ENCODE measurements around the gene BCAR3. TPM values are rescaled to one million over a fixed set of nuclear protein-coding genes. Genes with fewer than 3 reads are reported as not detected.

The BCAR3 gene
- total and polyA plus RNA-seq, 2 of the 4 experiments (the other 2 are of a cell fraction), result 41.4 to 46.4 TPM

DNA sequence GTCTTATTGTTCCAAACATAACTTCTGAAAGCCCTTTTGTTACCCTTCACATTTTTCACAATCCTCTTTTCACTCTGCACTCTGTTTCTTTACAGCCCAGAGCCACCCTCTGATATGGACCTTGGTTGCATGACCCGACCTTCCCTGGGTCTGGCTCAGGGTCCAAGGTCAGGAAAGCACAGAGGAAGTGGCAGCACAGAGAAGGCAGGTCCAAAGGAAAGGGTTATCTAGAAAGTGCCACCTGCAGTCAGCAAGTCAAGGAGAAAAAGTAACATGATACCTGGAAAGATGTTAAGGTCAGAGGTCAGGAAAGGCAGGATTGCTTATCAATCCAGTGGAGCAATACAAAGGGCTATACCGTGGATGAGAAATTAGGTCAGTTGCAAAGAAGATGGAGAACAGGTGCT lies 18.4 kb downstream of the BCAR3 start:
- Histone ChIP-seq H3K23ac (ENCODE audit: low read depth, low read length) (peak overlapping the region; percentile 90), H3K79me1 (ENCODE audit: low read depth in 1 of 2, low read length in 2 of 2) (peaks cover 31 to 74% of the 10 kb centered on the region in 2 experiments), H3K4me1 (ENCODE audit: control insufficient read depth, insufficient read depth, low read length) (peaks cover 58% of the 10 kb centered on the region), H3K4me2 (ENCODE audit: low read depth, low read length) (peak overlapping the region; percentile 15; the same call in 1 of the 2 replicates), H3K4me3 (ENCODE audit: insufficient read depth, low read depth, low read length) (no peak overlapping the region), H3K27ac (ENCODE audit: insufficient read depth, low read length) (peak overlapping the region; percentile 83), H3K14ac (replicated peaks; ENCODE audit: low read depth, low read length) (peak overlapping the region; percentile 86), H2BK120ac (ENCODE audit: low read depth, low read length) (peak overlapping the region; percentile 86), H2BK20ac (ENCODE audit: low read depth, low read length) (peak overlapping the region; percentile 93), H2AFZ (replicated peaks; ENCODE audit: low read length, poor library complexity) (no peak overlapping the region), H2BK15ac (ENCODE audit: low read depth, low read length) (peak overlapping the region; percentile 73; the same call in 2 of the 3 replicates), H3K18ac (ENCODE audit: low read depth, low read length) (peak overlapping the region; percentile 80), H2AK5ac (ENCODE audit: low read depth, low read length) (peak overlapping the region; percentile 60), H3K4ac (ENCODE audit: low read depth, low read length) (peak overlapping the region; percentile 90), H3K56ac (ENCODE audit: extremely low read depth, insufficient read depth, low read length) (peak overlapping the region; percentile 61; the same call in 1 of the 2 replicates), H4K20me1 (ENCODE audit: insufficient read depth, low read length) (peaks cover 53% of the 10 kb centered on the region), H3K9me3 (ENCODE audit: control insufficient read depth, insufficient read depth, low read length) (no peaks in the 10 kb centered on the region), H3K9ac (ENCODE audit: low read depth, low read length) (0 out of 2 replicates have a peak overlapping the region, but pooled peaks have one; percentile 20), H4K5ac (ENCODE audit: low read depth, low read length) (peak overlapping the region; percentile 87), H3K36me3 (ENCODE audit: control insufficient read depth, insufficient read depth, low read length) (peaks cover 23% of the 10 kb centered on the region), H4K8ac (ENCODE audit: low read depth in 2 of 2, low read length in 2 of 2) (peak overlapping the region; percentile 41 to 74; a peak in 3 of 4 replicates), H2AK9ac (replicated peaks; ENCODE audit: low read depth, low read length, poor library complexity) (no peak overlapping the region), H3K27me3 (ENCODE audit: control insufficient read depth, insufficient read depth, low read length) (no peaks in the 10 kb centered on the region), H3K9me1 (ENCODE audit: insufficient read depth, low read length) (peaks cover 42% of the 10 kb centered on the region), H4K91ac (ENCODE audit: insufficient read depth, low read depth, low read length) (peak overlapping the region; percentile 86), H2BK5ac (ENCODE audit: low read depth, low read length, poor library complexity, severe bottlenecking) (peak overlapping the region; percentile 94)
- TF ChIP-seq, protein P1, sequence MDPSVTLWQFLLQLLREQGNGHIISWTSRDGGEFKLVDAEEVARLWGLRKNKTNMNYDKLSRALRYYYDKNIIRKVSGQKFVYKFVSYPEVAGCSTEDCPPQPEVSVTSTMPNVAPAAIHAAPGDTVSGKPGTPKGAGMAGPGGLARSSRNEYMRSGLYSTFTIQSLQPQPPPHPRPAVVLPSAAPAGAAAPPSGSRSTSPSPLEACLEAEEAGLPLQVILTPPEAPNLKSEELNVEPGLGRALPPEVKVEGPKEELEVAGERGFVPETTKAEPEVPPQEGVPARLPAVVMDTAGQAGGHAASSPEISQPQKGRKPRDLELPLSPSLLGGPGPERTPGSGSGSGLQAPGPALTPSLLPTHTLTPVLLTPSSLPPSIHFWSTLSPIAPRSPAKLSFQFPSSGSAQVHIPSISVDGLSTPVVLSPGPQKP (IDR thresholded peaks at IDR 0.05; ENCODE audit: borderline replicate concordance, low read depth, low read length), result no peak
- TF ChIP-seq RFX5 (IDR thresholded peaks at IDR 0.05; ENCODE audit: low read depth, low read length) (no peak), CHD1 (IDR thresholded peaks at IDR 0.05; ENCODE audit: low read depth, low read length) (no peak), MXI1 (IDR thresholded peaks at IDR 0.05; ENCODE audit: borderline replicate concordance, low read depth, low read length) (no peak), NFE2L2 (IDR thresholded peaks at IDR 0.05; ENCODE audit: low read depth, low read length) (no peak), MAFK (IDR thresholded peaks at IDR 0.05; ENCODE audit: low read depth, low read length) (no peak), MAZ (IDR thresholded peaks at IDR 0.05; ENCODE audit: borderline replicate concordance, low read depth, low read length) (no peak), FOS (IDR thresholded peaks at IDR 0.05; ENCODE audit: low read depth, low read length) (no peak), SMC3 (IDR thresholded peaks at IDR 0.05; ENCODE audit: low read depth, low read length) (no peak), CEBPB (IDR thresholded peaks at IDR 0.05; ENCODE audit: low read depth, low read length) (no peak), RCOR1 (IDR thresholded peaks at IDR 0.05; ENCODE audit: insufficient replicate concordance, low read length) (no peak), POLR2A (IDR thresholded peaks at IDR 0.05; ENCODE audit: low read depth, low read length) (no peak), RAD21 (IDR thresholded peaks at IDR 0.05; ENCODE audit: low read length) (no peak), CTCF (conservative IDR thresholded peaks at IDR 0.05; ENCODE audit: low read depth, low read length) (no peak), BHLHE40 (IDR thresholded peaks at IDR 0.05; ENCODE audit: low read depth, low read length) (no peak)
- TF ChIP-seq, protein P2, sequence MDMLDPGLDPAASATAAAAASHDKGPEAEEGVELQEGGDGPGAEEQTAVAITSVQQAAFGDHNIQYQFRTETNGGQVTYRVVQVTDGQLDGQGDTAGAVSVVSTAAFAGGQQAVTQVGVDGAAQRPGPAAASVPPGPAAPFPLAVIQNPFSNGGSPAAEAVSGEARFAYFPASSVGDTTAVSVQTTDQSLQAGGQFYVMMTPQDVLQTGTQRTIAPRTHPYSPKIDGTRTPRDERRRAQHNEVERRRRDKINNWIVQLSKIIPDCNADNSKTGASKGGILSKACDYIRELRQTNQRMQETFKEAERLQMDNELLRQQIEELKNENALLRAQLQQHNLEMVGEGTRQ (IDR thresholded peaks at IDR 0.05; ENCODE audit: low read depth, low read length), result no peak
- ChIA-PET POLR2A (ENCODE audit: unreplicated experiment) (no interaction called here), CTCF (interaction anchor here (1.5 kb wide), 1 partner anchor 151 kb away, joined by 4 read pairs; no protein-coding TSS in a partner anchor)
- dilution Hi-C loops (cut with HindIII; ENCODE audit: low sequenced_read_pairs, unreplicated experiment), result no loop called here
- 80% methylated on average over 1 of the region's 2 CpGs; no CpG with 5 or more reads in 1 of the 2 experiments for WGBS, 2 experiments (ENCODE audit: extremely low coverage in 2 of 2, insufficient read length in 1 of 2)
- ATAC-seq (ENCODE audit: low read depth) (no peak), DNase-seq (no peak)
- intact Hi-C loops (cut with micrococcal nuclease), result no loop called here
- BruUV-seq (replicated peaks), result no TSS peak
- in situ Hi-C loops (cut with MboI; ENCODE audit: low sequenced_read_pairs), result no loop called here

Measured in IMR-90 (cell line).